Stimulated activated CD8-positive, alpha-beta memory T cell treated with anti-CD3 and anti-CD28 coated beads, Interleukin-4, amount 100 ng/mL, for 1 hour (primary cell): ENCODE measurements around the gene NUDT7.

Source experiments
- DNase-seq, 2 donors: peaks; one replicate each; pipeline ENCODE4 v3.0.0-alpha.2; 2020; ENCODE audit warnings: low read depth in 2 of 2, low spot score in 1 of 2

Gene NUDT7

DNA sequence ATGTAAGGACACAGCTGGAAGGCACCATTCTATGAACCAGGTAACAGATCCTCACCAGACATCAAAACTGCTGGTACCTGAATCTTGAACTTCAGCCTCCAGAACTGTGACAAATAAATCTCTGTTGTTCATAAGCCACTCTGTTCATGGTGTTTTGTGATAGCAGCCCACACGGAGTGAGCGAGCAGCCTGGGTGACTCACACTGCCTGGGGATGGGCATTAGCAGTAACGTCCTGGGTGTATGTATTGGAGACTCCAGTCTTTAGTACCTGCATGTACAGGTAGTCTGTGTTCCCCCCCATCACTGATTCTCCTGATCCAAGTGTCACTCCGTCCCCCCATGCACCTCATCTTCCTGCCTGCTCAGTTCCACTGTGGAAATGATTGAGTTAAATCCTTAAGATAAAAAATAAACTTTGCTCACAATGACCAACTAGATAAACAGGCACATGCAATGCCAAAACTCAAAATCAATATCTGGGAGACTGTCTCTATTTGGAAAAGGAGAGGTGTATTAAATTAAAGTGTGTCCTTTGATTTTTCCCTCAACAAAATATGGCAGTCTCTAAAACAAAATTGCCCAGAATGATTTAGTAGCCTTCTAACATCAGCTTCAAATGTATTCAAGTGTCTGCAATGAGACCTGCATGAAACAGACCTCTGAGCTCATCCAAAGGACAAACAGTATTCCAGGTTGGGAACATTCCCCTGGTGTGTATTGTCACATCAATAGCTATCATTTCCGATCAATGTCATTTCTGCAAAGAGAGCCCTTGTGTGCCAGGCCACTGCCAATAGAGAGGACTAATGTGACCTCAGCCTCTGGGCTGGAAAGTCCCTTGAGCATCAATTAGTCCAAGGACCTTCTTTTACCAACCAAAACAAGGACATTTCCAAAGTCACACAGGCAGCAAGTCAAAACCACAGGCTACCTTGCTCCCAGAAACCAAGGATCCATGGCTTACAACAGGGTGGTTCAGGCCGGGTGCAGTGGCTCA is 53.9 kb downstream of the NUDT7 start:
- no peak for DNase-seq

DNA sequence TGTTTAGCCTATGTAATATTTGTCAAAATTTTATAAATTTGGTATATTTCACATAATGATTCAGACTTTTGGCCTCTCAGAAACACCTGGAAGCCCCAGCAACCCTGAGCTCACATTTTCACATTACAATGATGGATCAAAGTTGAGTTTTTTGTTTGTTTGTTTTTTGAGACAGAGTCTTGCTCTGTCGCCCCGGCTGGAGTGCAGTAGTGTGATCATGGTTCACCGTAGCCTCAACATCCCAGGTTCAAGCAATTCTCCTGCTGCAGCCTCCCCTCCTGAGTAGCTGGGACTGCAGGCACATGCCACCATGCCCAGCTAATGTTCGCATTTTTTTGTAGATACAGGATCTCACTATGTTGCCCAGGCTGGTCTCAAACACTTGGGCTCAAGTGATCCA is 55.4 kb downstream of the NUDT7 start:
- DNase-seq: no peak

GRCh38 chr16:77780378-77780837 is 58.1 kb downstream of the NUDT7 start:
- DNase-seq: no peak

- no peak for DNase-seq
Measured at GRCh38 chr16:77781091-77781490, 58.8 kb downstream of the NUDT7 start.

DNA sequence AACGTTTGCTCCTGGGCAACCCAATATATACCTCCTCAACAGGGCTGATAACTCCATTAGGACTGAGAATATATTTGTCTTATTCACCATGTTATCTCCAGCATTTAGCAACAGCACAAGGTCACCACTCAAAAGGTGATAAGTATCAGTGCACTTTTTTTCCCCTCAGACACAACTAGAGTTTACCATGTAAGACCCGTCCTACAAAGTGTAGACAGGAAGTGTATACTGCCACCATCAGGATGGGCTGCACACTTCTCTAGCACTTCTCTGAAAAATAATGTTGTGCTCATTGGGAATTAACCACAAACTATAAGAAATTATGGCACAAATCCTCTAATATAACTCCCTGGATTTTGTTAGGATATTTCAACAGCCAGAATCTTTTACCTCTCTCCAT is 60.4 kb downstream of the NUDT7 start:
- DNase-seq: no peak

DNA sequence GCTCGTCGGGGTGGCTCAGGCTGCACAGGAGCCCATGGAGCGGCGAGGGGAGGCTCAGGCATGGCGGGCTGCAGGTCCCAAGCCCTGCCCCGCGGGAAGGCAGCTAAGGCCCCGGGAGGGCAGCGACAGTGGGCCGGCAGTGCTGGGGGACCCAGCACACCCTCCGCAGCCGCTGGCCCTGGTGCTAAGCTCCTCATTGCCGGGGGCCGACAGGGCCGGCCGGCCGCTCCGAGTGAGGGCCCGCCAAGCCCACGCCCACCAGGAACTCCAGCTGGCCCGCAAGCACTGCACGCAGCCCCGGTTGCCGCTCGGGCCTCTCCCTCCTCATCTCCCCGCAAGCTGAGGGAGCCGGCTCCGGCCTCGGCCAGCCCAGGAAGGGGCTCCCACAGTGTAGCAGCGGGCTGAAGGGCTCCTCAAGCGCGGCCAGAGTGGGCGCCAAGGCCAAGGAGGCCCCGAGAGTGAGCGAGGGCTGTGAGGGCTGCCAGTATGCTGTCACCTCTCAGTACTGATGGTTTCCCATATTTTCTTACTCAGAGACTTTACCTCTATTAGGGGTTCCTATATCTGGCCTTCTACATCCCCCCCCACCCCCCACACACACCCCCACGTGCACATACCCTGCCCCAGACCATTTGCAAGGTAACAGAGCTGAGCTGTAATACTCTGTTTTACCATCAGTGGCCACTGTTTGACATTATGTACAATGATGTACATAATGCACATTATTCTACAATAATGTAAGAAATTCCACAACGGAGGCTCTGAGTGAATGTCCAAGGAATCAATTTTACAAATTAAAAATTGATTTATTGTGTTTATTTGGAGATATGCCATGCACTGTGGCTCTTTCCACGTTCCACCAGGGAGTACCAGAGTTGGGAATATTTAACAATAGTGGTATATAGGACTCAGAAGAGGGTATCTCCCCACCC is 62.4 kb downstream of the NUDT7 start:
- DNase-seq: no peak

DNA sequence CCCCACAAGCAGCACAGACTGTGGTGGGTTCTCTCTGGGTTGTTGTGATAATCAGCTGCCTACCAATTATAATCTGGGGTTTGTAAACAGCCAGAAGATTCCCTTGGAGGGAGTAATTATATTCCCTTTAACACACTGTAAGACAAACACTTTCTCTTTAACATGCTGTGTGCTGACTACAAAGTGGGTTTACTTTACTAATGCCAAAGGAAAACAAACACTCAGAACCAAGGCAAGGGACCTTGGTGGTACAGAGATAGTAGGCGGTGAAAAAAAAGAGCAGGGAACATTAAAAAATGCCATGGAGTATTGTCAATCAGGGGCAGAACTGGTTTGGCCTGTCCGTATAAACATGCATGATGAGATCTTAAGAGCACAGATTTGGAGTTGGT is 63.1 kb downstream of the NUDT7 start:
- no peak for DNase-seq

DNA sequence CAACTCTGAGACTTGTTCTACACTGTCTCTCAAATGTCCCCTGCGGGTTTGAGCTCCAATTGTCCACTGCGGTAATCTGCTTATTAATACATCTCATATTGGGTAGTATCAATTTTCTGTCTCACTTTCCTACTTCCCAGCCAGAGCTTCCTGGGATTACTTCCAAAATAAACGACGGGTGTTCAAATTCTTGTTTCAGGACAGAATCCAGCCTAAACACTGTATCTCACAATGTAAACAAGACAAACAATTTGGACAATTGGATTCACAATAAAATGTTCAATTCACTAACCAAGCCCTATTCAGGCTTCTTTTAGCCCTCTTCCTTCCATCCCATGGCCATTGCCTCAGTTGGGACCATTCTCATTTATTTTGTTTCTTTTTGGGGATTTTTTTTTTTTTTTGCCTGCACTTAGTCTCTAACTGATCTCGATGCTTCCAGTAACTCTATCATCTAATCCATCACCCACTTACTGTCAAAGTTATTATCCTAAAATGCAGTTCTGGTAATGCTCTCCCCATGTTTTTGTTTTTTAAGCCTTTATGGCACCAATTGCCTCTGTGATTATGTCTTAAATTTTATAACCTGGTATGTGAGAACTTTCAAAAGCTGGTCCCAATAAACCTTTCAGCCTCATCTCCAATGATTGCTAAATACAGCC is 64.0 kb downstream of the NUDT7 start:
- DNase-seq: no peak

GRCh38 chr16:77787452-77787851 is 65.1 kb downstream of the NUDT7 start:
- DNase-seq: no peak

- no peak for DNase-seq
Measured at GRCh38 chr16:77788181-77789084, 66.1 kb downstream of the NUDT7 start, which contains the start of gene VAT1L. Gene VAT1L (plus strand): TSS chr16:77788564. CDS start chr16:77788683, 119 bp downstream.

- no peak for DNase-seq
Measured at GRCh38 chr16:77789085-77790008, 67.0 kb downstream of the NUDT7 start.

DNA sequence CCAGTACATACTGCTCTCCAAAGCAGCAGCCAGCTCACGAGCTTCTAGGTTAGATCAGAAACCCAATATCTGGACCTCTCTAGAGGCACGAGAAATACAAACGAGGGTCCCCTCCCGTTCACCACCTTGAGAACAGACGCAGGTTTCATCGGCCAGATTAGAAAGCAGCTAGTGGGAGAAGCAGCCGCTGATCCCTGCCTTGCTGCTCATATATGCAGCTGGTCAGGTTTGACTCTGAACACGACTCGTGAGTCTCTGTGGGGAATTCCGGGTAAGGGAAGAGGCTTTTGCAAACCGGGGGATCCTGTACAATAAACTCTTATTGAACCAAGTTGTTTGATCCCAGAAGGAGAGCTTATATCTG is 67.7 kb downstream of the NUDT7 start:
- DNase-seq: no peak

DNA sequence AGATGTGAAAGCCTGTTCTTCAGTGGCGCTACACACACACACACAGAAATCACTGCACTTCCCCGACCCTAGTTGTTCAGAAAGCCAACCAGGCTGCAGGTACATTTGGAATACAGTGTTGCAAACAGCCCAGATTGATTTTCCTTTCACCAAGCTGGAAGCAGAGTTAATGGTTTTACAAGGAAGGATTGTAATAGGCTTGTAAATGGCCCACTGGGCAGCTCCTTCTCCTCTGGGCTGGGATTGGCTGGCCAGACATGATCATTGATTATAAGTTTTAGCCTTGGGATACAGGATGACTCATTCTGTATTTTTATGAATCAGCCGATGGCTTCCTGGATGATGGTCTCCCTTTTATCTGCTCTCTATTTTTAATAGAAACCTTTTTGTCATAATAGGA is 68.6 kb downstream of the NUDT7 start:
- no peak for DNase-seq
